Stimulated activated CD8-positive, alpha-beta memory T cell treated with anti-CD3 and anti-CD28 coated beads, Interleukin-15, amount 100 ng/mL, for 1 hour (primary cell): ENCODE data around the gene UNC80.
"Not testable (repeated sequence)": the region's sequence is repeated elsewhere in the genome, so short reads cannot be mapped to it uniquely, and the experiment has no call there.

ENCODE experiments used
- DNase-seq: peaks from one replicate; pipeline ENCODE4 v3.0.0-alpha.2; 2020; ENCODE audit warnings: low read depth

UNC80 gene

GRCh38 chr2:209771474-209772289 is at the start of gene UNC80:
TSS of gene UNC80 (plus strand) at chr2:209771832. CDS start at chr2:209772073, 241 bp downstream.
- no peak for DNase-seq

DNA sequence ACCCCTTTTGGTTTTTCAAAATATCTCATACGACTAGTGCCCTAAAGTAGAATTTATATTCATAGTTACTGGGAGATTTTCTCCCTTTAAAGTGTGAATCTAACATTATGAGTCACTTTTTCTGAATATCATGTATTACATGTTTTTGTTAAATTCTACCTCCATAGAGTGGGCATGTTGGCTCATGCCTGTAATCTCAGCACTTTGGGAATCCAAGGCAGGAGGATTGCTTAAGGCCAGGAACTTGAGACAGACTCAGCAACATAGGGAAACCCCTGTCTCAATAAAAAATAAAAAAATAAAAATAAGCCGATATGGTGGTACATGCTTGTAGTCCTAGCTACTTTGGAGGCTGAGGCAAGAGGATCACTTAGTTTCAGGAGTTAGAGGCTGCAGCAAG is 45.3 kb upstream of the UNC80 start:
- no peak for DNase-seq

DNA sequence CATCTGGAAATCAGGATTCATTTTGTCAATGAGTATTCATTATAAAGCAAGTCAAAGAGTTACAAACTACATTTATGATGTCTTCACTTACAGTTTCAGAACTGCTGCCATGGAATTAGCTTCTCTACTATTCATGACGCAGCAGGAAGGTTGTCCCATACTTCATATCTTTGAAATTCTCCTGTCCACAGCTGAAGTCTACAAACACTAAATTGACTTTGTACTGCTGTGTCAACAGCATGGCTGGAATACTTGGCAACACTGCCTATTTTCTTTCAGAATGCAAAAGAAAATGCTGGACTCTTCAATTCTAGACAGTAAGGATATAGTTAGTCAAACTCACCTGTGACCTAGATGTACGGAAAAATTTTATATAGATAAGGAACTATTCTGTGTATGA is 44.6 kb upstream of the UNC80 start:
- DNase-seq = no peak

- no peak for DNase-seq
These were observed 36.8 kb upstream of the UNC80 start for GRCh38 chr2:209734805-209735204.

DNA sequence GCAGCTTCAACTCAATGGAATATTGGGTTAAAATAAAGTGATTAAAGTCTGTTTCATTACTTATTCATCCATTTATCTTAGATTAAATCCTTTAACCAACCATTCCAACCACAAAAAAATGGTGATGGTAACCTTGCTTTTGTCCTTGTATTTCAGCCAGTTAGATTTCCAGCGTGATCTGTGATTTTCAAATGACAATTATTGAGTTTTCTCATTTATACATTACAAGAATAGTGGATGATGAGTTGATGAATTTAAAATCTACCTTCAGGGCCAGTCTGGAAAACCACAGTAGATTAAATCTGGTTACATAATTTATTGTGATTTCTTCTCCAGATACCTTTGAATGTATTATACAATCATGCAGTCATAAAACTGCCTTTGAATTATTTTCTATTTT is 29.7 kb upstream of the UNC80 start:
- no peak for DNase-seq

DNA sequence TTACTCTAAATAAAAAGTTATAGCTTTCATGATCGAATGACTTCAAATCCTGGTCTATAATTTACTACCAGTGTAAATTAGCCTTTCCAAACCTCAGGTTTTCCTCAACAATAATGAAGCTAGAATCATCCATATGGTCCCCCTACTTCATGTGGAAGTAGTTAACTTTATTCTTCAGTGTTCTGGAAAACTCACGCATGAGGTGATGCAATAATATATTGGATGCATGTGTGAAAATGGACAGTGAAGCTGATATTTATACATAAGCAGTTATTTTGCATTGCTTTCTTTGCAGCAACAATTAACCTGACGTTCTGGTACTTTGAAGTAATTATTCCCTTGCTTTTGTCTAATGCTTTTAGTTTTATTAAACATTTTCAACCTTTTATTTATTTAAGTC is 18.6 kb upstream of the UNC80 start:
- DNase-seq = no peak

GRCh38 chr2:209757163-209757562 is 14.5 kb upstream of the UNC80 start:
- DNase-seq = no peak

DNA sequence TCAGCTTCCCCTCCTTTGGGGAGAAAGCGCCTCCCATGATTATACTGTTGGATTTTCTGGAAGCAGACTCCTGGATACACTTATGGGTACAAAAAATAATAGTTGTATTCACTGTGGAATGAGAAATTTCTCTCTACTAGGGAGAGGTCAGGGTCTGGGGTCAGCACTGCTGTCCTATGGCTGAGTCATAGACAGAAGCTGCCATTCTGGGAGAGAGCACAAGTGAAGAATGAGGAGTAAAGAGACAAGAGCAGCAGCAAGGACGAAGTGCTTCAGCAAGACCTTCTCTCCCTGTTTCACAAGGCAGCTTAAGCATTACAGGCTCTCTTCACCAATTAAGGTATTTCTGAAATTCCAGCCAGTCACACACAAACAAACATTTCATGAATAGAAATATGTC is 10.1 kb upstream of the UNC80 start:
- no peak for DNase-seq

DNA sequence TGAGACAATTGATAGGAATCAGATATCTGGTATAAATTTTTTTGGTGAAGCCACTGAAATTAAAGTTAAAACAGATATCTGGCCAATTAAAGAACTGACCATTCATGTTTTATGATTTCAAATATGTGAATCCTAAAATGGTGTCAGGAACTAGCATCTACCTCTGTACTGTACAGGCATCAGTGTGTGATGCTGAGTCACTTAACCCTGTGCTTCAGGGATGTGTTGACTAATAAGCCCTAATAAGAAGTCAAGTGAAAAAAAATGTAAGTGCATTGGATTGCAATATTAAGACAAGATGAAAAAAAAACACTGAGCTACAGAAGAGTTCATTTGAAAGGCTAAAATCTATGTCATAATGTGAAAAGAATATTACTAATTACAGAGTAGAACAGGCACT is 9.1 kb upstream of the UNC80 start:
- no peak for DNase-seq

DNA sequence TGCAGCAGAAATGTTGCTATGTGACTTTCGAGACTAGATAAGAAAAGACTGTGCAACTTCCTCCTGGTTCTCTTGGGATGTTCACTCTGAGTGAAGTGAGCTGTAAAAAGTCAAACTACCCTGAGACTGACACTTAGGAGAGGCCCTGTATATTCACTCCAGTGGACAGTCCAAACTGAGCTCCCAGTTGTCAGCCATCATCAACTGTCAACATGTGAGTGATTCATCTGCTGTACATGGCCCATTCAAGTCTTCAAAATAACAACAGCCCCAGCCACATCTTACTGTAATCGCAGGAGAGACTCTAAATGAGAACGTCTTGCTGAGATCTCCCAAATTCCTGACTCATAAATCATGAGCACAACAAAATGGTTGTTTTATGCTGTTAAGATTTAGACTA is 8.5 kb upstream of the UNC80 start:
- no peak for DNase-seq

DNA sequence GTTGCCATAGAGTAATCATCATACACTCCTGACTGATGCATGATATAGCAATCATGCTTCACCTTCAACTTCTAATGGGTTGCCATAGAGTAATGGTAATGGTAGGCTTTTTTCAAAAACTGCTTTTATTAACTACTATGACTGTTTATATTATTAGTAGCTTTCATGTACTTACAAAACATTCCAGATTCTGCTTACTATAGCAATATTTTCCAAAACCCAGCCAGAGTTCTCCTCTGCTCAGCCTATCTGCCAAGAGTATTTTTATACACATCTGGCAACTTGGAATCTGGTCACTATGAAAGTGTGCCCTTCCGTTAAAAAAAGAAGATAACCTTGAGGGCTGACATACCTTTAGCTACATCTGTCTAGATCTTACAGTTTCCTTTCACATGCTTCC is 5.0 kb upstream of the UNC80 start:
- no peak for DNase-seq

DNA sequence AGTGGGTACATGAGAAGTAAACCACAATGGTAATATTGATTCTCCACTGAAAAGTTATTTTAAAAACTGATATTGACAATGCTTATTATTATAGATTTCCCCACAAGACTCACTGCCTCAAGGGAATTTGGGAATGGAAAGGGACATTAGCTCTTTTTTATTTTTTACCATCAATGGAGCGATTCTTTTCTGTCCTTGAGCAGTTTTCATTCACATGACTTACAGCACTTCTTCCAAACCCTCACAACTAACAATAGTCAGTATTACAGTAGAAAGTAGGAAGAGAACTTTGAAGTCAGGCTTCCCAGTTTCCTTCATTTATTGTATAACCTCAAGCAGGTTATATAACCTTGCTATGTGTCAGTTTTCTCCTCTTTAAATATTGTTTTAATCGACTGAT is 4.3 kb upstream of the UNC80 start:
- DNase-seq = no peak

- no peak for DNase-seq
These were observed 3.1 kb upstream of the UNC80 start for GRCh38 chr2:209768557-209768956.

- DNase-seq = no peak
These were observed 656 bp downstream of the UNC80 start for GRCh38 chr2:209772290-209772685.

- no peak for DNase-seq
These were observed 1.7 kb downstream of the UNC80 start for GRCh38 chr2:209773377-209773776.

DNA sequence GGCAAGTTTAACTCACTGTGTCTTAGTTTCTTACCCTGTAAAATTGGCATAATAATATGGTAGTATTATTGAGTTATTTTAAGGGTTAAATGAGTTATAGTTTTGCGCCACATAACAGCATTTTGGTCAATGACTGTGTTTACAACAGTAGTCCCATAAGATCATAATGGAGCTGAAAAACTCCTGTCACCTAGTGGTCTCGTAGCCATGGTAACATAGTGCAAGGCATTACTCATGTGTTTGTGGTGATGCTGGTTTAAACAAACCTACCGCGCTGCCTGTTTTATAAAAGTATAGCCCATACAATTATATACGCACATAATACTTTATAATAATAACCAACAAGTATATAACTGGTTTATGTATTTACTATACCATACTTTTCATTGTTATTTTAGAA is 15.8 kb downstream of the UNC80 start:
- DNase-seq = no peak

GRCh38 chr2:209788925-209789324 is 17.3 kb downstream of the UNC80 start:
- DNase-seq = no peak

GRCh38 chr2:209790066-209790728 is 18.6 kb downstream of the UNC80 start:
- DNase-seq = no peak

DNA sequence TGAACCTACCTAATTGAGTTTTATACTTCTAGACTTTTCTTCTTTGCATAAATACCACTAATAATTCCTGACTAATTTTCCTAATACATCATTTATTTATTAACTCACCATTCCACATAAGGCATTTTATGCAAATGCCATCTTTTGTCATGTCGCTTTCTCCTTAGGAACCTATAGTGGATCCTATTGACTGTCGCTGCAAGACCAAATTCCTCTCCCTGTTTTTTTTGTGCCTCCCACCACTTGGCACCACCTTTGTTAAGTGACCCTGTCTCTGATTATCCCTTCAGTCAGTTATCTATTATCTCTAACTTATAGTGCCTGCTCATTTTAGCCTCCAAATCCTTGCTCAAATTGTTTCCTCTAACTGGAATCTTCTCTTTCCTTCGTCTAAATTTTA is 19.5 kb downstream of the UNC80 start:
- no peak for DNase-seq

DNA sequence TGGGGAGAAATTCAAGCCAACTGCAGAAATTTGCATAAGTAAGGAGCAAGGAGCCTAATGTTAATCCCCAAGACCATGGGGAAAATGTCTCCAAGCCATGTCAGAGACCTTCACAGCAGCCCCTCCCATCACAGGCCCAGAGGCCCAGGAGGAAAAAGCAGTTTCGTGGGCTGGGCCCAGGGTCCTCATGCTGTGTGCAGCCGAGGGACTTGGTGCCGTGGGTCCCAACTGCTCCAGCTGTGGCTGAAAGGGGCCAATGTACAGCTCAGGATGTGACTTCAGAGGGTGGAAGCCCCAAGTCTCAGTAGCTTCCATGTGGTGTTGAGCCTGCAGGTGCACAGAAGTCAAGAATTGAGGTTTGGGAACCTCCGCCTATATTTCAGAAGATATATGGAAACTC is 23.8 kb downstream of the UNC80 start:
- DNase-seq = not testable (repeated sequence)

DNA sequence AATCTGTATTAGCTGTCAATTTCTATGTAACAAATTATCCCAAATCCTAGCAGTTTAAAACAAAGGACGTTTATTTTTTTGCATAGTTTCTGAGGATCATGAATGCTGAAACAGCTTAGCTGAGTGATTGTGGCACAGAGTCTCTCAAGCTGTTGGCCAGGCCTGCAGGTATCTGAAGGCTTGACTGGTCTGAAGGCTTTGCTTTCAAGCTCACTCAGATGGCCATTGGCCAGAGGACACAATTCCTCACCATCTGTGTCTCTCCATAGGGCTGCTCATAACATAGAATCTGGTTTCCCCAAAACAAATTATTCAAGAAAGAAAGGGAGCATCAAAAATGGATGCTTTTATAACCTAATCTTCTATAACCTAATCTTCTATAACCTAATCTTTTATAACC is 33.7 kb downstream of the UNC80 start:
- no peak for DNase-seq

DNA sequence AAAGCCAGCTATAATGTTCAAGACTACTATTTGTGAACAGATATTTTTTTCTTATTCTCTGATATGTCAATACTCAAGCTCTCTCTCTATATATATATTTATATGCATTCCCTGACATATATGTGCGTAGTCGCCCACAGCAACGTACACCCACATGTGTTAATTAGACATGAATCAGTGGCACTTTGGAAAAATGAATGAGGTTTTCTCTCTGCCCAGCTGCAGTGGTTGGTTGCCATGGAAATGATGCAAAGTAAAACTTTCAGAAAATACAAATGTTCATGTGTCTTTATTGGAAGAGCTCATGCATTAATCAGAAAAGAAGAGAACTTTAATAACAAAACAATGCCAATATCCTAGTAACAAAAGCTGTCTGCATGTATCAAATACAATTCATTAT is 34.7 kb downstream of the UNC80 start:
- no peak for DNase-seq

DNA sequence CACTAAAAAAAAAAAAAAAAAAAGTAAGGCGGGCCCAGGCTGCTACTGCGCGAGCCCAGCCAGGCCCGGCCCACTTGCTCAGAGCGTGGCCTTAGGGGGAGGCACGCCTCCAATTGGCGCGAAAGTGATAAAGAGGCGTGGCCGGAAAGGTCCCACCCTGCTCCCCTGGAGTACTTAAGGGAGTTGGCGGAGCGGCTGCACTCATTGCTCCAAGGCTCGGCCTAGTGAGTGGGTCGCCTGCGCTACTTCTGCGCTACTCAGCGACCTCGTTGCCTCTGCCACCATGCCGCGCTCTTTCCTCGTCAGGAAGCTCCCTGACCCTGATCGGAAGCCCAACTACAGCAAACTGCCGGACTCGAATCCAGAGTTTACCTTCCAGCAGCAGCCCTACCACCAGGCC is 36.9 kb downstream of the UNC80 start:
- DNase-seq = no peak

GRCh38 chr2:209809256-209809655 is 37.6 kb downstream of the UNC80 start:
- no peak for DNase-seq
